Fibroblast of lung (primary cell): Measurements from ENCODE around the gene BACH1. TPM values are rescaled to one million over a fixed set of nuclear protein-coding genes. Genes with fewer than 3 reads are reported as not detected.

Experiments used
- DNase-seq, 2 donors: peaks; one replicate each; pipeline versions ENCODE4 v3.0.0 to v3.0.0-alpha.2; 2010; ENCODE audit warnings: low read depth in 2 of 2
- H2AFZ ChIP-seq: 2 replicates; pipeline ENCODE4 v1.5.1; 2012; ENCODE audit warnings: low read length, control low read depth, inconsistent platforms
- H3K27ac ChIP-seq: 2 replicates; pipeline ENCODE4 v1.5.1; 2011; ENCODE audit warnings: low read length, control low read depth; ENCODE audit not compliant: insufficient read depth
- H3K27me3 ChIP-seq: 2 replicates; pipeline ENCODE4 v1.5.1; 2011; ENCODE audit warnings: mild to moderate bottlenecking, low read length; ENCODE audit not compliant: control insufficient read depth, insufficient read depth
- H3K36me3 ChIP-seq: 2 replicates; pipeline ENCODE4 v1.5.1; 2011; ENCODE audit warnings: low read length; ENCODE audit not compliant: control insufficient read depth, insufficient read depth
- H3K4me1 ChIP-seq: 2 replicates; pipeline ENCODE4 v1.5.1; 2011; ENCODE audit warnings: low read length; ENCODE audit not compliant: control insufficient read depth, insufficient read depth; ENCODE audit errors: extremely low read depth
- H3K4me2 ChIP-seq: 2 replicates; pipeline ENCODE4 v1.5.1; 2011; ENCODE audit warnings: low read length, control low read depth; ENCODE audit not compliant: insufficient read depth; ENCODE audit errors: extremely low read depth
- H3K4me3 ChIP-seq, 4 experiments: fragments of 200-600 bp in 1 of 4; sonication (generic) in 1 of 4; replicated peaks in 1 of 4; 2 replicates each; pipeline ENCODE4 v1.5.1; 2011 to 2016; ENCODE audit warnings: low read length in 4 of 4, low read depth in 3 of 4, mild to moderate bottlenecking in 3 of 4, control low read depth in 2 of 4, inconsistent platforms in 1 of 4, mixed read lengths in 1 of 4; ENCODE audit not compliant: insufficient read depth in 1 of 4; ENCODE audit errors: control extremely low read depth in 1 of 4
- H3K79me2 ChIP-seq: 2 replicates; pipeline ENCODE4 v1.5.1; 2012; ENCODE audit warnings: mild to moderate bottlenecking, low read length, inconsistent platforms; ENCODE audit not compliant: control insufficient read depth, insufficient read depth
- H3K9ac ChIP-seq: 2 replicates; pipeline ENCODE4 v1.5.1; 2011; ENCODE audit warnings: mild to moderate bottlenecking, low read length, control low read depth; ENCODE audit not compliant: insufficient read depth
- H3K9me3 ChIP-seq: 2 replicates; pipeline ENCODE4 v1.5.1; 2012; ENCODE audit warnings: low read depth, low read length; ENCODE audit not compliant: control insufficient read depth, insufficient read depth
- H4K20me1 ChIP-seq: 2 replicates; pipeline ENCODE4 v1.5.1; 2011; ENCODE audit warnings: low read length; ENCODE audit not compliant: control insufficient read depth, insufficient read depth; ENCODE audit errors: extremely low read depth
- CTCF ChIP-seq, 2 donors: IDR thresholded peaks in 1 of 2; conservative IDR thresholded peaks in 1 of 2; 1 replicate in 1 of 2; 2 replicates in 1 of 2; pipeline ENCODE4 v1.5.1; 2011 to 2012; ENCODE audit warnings: low read length in 2 of 2, control low read depth in 1 of 2, inconsistent platforms in 1 of 2, low read depth in 1 of 2, mild to moderate bottlenecking in 1 of 2
- EZH2 ChIP-seq: IDR thresholded peaks from 2 replicates; pipeline ENCODE4 v1.5.1; 2012; ENCODE audit warnings: low read length, control low read depth, mild to moderate bottlenecking; ENCODE audit errors: missing control alignments
- polyA plus RNA-seq, 2 donors: library from polyadenylated mRNA; depleted of rRNA in 1 of 2; stranded (reverse) in 1 of 2; unstranded in 1 of 2; fragments of >200 nt; gene quantifications; 2 replicates each; pipeline ENCODE4 v1.2.1, GENCODE V29; 2011 to 2012; ENCODE audit warnings: missing spikeins in 1 of 2
- total RNA-seq: library from RNA; depleted of rRNA; stranded (reverse); fragments of >200 nt; gene quantifications from 2 replicates; pipeline ENCODE4 v1.2.1, GENCODE V29; 2014

Gene BACH1
- total and polyA plus RNA-seq, 2 donors (not counting 1 experiment from before 2014, with no cell fraction given) = 38.2 to 127 TPM

GRCh38 chr21:29254550-29254949 lies 44.2 kb upstream of the BACH1 start:
- TF ChIP-seq EZH2 = no peak
- no peak for TF ChIP-seq CTCF (conservative IDR thresholded peaks at IDR 0.05 in 1 of 2, IDR thresholded peaks at IDR 0.05 in 1 of 2; ENCODE audit: low read depth in 1 of 2, low read length in 2 of 2)
- H3K9ac ChIP-seq = no peak overlapping the region
- H3K79me2 ChIP-seq = no peaks in the 10 kb centered on the region
- H3K4me3 ChIP-seq = no peak overlapping the region
- H4K20me1 ChIP-seq = no peaks in the 10 kb centered on the region
- H2AFZ ChIP-seq = no peak overlapping the region
- no peak overlapping the region for H3K27ac ChIP-seq
- DNase-seq = no peak
- H3K4me2 ChIP-seq = no peak overlapping the region
- no peaks in the 10 kb centered on the region for H3K27me3 ChIP-seq
- H3K4me1 ChIP-seq = peaks cover 4% of the 10 kb centered on the region
- no peaks in the 10 kb centered on the region for H3K9me3 ChIP-seq
- H3K36me3 ChIP-seq = no peaks in the 10 kb centered on the region

- H3K4me3 ChIP-seq = no peak overlapping the region
- DNase-seq = no peak
- H3K79me2 ChIP-seq = no peaks in the 10 kb centered on the region
Observed at GRCh38 chr21:29256126-29256910, 42.4 kb upstream of the BACH1 start.

GRCh38 chr21:29257701-29258100 lies 41.0 kb upstream of the BACH1 start:
- Histone ChIP-seq H3K27ac (no peak overlapping the region), H4K20me1 (no peaks in the 10 kb centered on the region)
- TF ChIP-seq EZH2 = no peak
- no peak for TF ChIP-seq CTCF (conservative IDR thresholded peaks at IDR 0.05 in 1 of 2, IDR thresholded peaks at IDR 0.05 in 1 of 2; ENCODE audit: low read depth in 1 of 2, low read length in 2 of 2)

More at GRCh38 chr21:29256126-29256910, 42.4 kb upstream of the BACH1 start:
- no peak overlapping the region for H3K4me2 ChIP-seq
- no peak overlapping the region for H3K9ac ChIP-seq
- no peak overlapping the region for H3K27ac ChIP-seq
- no peaks in the 10 kb centered on the region for H3K27me3 ChIP-seq
- no peaks in the 10 kb centered on the region for H3K36me3 ChIP-seq
- peaks cover 4% of the 10 kb centered on the region for H3K4me1 ChIP-seq
- H4K20me1 ChIP-seq = no peaks in the 10 kb centered on the region
- no peak overlapping the region for H2AFZ ChIP-seq
- no peak for TF ChIP-seq CTCF (conservative IDR thresholded peaks at IDR 0.05 in 1 of 2, IDR thresholded peaks at IDR 0.05 in 1 of 2; ENCODE audit: low read depth in 1 of 2, low read length in 2 of 2)
- TF ChIP-seq EZH2 = no peak
- no peaks in the 10 kb centered on the region for H3K9me3 ChIP-seq

More at GRCh38 chr21:29257701-29258100, 41.0 kb upstream of the BACH1 start:
- no peak overlapping the region for H3K9ac ChIP-seq
- no peaks in the 10 kb centered on the region for H3K9me3 ChIP-seq
- H3K4me1 ChIP-seq = peaks cover 4% of the 10 kb centered on the region
- H3K4me2 ChIP-seq = no peak overlapping the region
- no peaks in the 10 kb centered on the region for H3K27me3 ChIP-seq
- H3K36me3 ChIP-seq = no peaks in the 10 kb centered on the region
- no peaks in the 10 kb centered on the region for H3K79me2 ChIP-seq
- no peak for DNase-seq
- no peak overlapping the region for H2AFZ ChIP-seq
- H3K4me3 ChIP-seq = no peak overlapping the region
